ENCODE data around the gene CES2.
"Not testable (repeated sequence)": the region's sequence is repeated elsewhere in the genome, so short reads cannot be mapped to it uniquely, and the experiment has no call there.

CES2 gene

GRCh38 chr16:66936889-66937554, 1.7 kb downstream of the CES2 start:
- no peak for DNase-seq

- no peak for DNase-seq
Observed at GRCh38 chr16:66937725-66938337, 2.5 kb downstream of the CES2 start.

- no peak for DNase-seq
Observed at GRCh38 chr16:66939366-66939765, 4.0 kb downstream of the CES2 start.

GRCh38 chr16:66940236-66940635, 4.9 kb downstream of the CES2 start:
- no peak for DNase-seq

- DNase-seq, result no peak
Observed at GRCh38 chr16:66942981-66943380, 7.7 kb downstream of the CES2 start.

GRCh38 chr16:66943426-66944053, 8.2 kb downstream of the CES2 start:
- DNase-seq, result no peak

- DNase-seq, result no peak
Observed at GRCh38 chr16:66944054-66944441, 8.7 kb downstream of the CES2 start.

- not testable (repeated sequence) for DNase-seq
Observed at GRCh38 chr16:66944971-66945370, 9.7 kb downstream of the CES2 start.

GRCh38 chr16:66945939-66946338, 10.6 kb downstream of the CES2 start:
- no peak for DNase-seq

GRCh38 chr16:66946541-66946940, 11.2 kb downstream of the CES2 start:
- DNase-seq, result no peak

- DNase-seq, result no peak
Observed at GRCh38 chr16:66946974-66947301, 11.6 kb downstream of the CES2 start.

GRCh38 chr16:66947302-66948065, 12.2 kb downstream of the CES2 start:
- peak; percentile 47 for DNase-seq

GRCh38 chr16:66948134-66948836, 13.0 kb downstream of the CES2 start:
- DNase-seq, result no peak

- DNase-seq, result no peak
Observed at GRCh38 chr16:66948837-66949225, 13.5 kb downstream of the CES2 start.

GRCh38 chr16:66949472-66949871, 14.2 kb downstream of the CES2 start:
- DNase-seq, result no peak

GRCh38 chr16:66950437-66950836, 15.1 kb downstream of the CES2 start:
- DNase-seq, result no peak

GRCh38 chr16:66950971-66951790, 15.9 kb downstream of the CES2 start:
- DNase-seq, result no peak

GRCh38 chr16:66952430-66953110, 17.3 kb downstream of the CES2 start:
- no peak for DNase-seq

GRCh38 chr16:66953462-66954096, 18.3 kb downstream of the CES2 start:
- no peak for DNase-seq

- no peak for DNase-seq
Observed at GRCh38 chr16:66954097-66954659, 18.9 kb downstream of the CES2 start.

Data from NCI-H1105 (cell line).